HG03097 (cell line): ENCODE measurements around the gene TMEM233.
"Not testable (repeated sequence)": the region's sequence is repeated elsewhere in the genome, so short reads cannot be mapped to it uniquely, and the experiment has no call there.

ENCODE experiments used
- ATAC-seq: cut with Tn5 transposase; IDR thresholded peaks from one replicate; pipeline ENCODE4 v1.9.1; 2021; ENCODE audit not compliant: unreplicated experiment, low FRiP score

TMEM233 gene

DNA sequence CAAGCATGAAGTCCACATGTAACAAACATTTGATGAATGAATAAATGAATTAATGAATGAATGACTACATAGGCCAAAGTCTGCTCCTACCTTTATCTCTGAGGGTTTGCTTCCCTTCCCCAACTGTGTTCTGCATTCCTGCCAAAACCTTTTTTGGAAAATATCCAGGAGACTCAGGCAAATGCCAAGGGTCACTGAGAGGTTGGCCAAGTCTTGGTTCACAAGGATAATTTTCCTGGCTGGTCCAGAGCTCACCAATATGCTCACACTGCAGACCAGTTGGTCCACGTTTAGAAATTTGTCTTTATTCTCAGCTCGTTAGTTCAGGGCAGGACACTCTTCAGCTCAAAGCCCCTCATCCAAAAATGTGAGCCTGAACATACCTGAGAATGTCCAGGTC lies 10.2 kb downstream of the TMEM233 start:
- no peak for ATAC-seq

DNA sequence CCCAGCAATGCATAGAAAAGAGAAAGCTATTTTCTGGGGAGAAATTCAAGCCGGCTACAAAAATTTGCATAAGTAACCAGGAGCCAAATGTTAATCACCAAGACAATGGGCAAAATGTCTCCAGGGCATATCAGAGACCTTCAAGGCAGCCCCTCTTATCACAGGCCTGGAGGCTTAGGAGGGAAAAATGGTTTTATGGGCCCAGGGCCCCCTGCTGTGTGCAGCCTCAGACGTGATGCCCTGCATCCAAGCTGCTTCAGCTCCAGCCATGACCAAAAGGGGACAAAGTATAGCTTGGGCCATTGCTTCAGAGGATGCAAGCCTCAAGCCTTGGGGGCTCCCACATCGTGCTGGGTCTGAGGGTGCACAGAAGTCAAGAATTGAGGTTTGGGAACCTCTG lies 15.8 kb downstream of the TMEM233 start:
- no peak for ATAC-seq

DNA sequence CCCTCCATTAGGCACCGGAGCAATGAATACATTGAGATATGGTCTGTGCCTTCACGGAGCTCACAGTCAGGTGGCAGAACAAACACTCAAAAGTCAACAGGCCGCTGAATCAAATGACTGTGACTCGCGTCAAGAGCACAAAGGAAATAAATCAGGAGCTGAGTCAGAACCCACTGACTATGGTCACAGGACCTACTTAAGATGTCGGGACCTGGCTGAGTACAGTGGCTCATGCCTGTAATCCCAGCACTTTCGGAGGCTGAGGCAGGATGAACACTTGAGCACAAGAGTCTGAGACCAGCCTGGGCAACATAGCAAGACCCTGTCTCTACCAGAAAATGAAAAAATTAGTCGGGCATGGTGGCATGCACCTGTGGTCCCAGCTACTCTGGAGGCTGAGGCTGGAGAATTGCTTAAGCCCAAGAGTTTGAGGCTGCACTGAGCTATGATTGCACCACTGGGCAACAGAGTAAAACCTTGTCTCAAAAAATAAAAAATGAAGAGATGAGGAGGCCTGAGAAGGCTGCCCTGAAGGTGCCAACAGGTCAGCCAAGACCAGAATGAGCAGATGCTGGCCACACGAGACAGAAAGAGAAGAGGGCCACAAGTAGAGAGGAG lies 19.9 kb downstream of the TMEM233 start:
- ATAC-seq = no peak

DNA sequence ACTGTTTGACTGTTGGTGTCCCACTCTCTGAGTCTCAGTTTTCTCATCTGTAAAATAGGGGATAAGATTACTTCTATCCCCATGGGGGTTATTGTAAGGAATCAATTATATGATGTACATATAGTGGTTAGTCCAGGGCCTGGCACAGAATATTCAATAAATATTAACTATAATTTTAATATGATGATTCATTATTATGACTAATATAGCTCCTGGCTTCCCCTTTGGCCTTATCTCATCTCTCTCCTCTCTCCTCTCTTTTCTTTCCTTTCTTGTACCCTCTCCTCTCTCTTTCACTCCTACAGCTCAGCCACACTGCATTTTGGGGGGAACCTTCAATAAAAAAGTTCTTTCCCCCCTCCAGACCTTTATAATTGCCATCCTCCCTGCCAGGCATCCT lies 21.1 kb downstream of the TMEM233 start:
- no peak for ATAC-seq

DNA sequence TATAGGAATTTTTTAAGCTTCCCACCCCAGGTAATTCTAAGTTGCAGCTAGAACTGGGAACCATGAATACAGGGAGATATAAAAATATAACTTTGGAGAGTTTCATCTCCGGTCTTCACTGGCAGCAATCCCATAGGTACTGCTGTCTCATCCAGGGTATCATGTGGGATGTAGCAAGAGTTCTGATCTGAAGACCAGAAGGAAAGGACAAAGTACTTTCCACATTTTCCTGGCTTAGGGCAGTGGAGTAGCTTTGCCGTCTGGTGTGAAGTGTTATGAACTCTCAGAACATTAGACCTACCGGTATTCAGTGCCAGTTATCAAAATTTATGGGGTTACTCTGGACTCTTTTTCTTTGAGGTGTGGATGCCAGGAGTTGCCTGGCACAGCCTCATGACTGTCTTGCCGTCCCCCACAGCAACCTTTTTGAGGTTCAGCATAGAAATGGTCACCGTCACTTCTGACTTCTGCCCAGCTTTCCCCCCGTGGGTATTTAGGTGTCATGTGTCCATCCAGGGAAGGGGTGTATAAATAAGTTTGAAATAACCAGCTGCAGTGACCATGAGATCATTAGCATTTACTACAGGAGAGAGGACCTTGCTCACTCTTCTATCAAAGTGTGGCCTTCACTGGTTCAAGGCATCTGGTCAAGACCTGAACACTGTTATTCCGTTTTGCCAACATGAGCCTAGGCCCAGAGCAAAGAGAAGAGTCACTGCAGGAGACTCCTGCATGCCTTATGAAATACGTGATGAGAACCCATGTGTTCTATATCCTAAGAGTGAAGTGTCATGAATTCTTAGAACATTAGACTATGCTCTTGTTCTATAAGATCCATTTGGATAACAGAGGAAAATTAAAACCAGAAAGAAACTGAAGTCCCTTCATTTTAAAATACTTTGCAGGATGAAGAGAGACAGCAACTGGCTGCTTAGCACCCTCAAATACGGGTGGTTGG lies 22.2 kb downstream of the TMEM233 start:
- ATAC-seq = no peak

DNA sequence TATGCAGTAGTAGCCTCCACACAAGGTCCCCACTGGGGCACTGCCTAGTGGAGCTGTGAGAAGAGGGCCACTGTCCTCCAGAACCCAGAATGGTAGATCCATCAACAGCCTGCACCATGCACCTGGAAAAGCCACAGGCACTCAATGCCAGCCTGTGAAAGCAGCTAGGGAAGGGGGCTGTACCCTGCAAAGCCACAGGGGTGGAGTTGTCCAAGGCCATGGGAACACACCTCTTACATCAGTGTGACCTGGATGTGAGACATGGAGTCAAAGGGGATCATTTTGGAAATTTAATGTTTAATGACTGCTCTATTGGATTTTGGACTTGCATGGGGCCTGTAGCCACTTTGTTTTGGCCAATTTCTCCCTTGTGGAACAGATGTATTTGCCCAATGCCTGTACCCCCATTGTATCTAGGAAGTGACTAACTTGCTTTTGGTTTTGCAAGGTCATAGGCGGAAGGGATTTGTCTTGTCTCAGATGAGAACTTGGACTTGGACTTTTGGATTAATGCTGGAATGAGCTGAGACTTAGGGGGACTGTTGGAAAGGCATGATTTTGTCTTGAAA lies 24.8 kb downstream of the TMEM233 start:
- not testable (repeated sequence) for ATAC-seq

DNA sequence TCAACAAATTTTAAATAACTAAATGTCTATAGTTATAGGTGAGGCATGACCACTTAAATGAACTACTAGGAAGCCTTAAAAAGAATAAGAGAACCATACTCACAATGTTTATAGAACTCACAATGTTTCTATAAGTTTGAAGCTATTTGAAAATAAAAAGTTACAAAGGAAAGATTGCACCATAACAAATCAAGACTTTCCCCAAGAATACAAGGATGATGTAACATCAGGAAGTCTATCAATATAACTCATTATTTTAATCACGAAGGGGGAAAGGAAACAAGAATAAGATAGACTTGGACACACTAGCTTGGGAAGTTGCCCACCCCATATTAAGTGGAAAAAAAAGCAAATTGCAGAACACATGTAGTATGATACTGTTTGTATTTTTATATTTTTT lies 26.9 kb downstream of the TMEM233 start:
- no peak for ATAC-seq

DNA sequence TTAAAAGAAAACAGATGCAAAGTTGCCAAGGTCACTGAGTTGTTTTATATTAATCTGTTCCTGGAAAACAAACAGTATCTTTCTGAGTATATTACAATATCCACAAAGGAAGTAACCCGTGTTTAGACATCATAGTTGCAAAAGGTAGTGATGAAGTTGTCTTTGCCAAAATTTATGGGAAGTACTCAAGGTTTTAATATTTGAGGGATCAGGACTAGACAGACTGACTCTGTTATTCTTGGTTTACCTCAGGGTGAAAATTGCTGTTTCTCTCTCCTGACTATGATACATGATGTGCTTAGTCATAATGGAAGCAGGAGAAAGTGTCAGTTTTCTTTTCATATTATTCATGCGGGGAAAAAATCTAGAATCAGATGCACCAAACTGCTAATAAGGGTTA lies 28.3 kb downstream of the TMEM233 start:
- ATAC-seq = no peak

DNA sequence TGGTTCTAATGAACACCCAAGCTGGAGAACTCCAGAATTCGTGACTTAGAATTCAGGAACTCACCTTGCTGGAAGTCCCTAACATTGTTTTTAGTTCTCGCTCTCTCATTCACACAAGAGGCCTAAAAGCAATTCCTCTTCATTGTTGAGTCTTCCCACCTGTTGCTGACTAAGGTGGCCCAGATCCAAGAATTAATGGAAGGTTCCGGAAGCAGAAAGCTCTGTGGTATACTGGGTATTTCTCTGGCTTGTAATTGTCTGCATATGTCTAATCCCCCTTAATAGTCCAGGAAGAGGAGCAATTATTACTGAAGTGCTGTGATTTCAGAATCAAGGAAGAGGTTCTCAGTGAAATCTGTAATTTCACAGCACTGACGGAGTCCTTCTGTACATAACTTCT lies 31.4 kb downstream of the TMEM233 start:
- no peak for ATAC-seq

DNA sequence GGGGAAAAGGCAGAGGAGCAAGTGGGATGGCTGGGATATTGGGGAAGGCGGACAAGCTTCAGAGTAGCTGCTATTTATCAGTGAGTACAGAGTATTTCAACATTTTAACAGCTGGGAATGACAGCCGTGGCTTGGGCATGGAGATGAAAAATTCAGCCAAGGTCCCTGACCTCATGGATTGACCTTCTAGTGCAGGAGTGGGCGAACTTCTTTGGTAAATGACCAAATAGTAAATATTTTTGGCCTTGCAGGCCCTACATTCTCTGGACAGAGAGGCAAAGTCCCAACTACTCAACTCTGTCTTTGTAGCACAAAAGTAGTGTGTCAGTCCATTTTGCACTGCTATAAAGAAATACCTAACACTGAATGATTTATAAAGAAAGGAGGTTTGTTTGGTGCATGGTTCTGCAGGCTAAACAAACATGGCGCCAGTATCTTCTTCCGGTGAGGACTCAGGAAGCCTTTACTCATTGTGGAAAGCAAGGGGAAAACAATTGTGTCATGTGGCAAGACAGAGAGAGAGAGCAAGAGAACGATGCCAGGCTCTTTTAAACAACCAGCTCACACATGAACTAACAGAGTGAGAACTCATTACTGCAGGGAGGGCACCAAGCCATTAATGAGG lies 33.6 kb downstream of the TMEM233 start:
- no peak for ATAC-seq

DNA sequence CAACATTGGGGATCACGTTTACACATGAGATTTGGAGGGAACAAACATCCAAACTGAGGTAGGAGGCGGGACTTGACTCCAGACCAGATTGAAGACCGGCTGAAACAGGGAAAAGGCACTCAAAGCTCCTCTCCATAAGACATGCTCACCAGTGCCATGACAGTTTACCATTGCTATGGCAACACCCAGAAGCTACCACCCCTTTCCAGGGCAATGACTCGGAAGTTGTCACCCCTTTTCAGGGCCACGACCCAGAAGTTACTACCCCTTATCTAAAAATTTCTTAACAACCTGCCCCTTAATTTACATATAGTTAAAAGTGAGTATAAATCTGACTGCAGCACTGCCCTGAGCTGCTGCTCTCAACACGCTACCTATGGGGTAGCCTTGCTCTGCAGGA lies 34.1 kb downstream of the TMEM233 start:
- no peak for ATAC-seq

DNA sequence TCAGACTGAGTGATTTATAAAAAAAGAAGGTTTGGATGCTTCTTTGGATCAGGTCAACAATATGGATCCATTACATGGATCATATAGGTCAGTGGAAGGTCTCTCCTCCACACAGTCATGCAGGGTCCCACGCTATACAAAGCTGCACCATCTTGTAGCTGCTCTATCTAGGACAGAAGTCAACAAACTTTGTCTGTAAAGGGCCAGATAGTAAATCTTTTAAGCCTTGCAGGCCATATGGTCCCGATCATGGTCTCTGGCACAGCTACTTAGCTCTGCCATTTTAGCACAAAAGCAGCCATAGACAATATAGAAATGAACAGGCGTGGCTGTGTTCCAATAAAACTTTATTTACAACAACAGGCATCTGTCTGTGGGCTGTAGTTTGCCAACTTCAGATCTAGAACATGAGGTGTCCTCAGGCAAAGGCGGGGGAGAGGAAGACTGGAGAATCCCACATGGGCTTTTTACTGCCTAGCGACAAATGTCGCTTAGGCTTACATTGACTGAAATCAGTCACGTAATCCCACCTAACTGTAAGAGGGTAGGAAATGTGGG lies 36.7 kb downstream of the TMEM233 start:
- no peak for ATAC-seq

DNA sequence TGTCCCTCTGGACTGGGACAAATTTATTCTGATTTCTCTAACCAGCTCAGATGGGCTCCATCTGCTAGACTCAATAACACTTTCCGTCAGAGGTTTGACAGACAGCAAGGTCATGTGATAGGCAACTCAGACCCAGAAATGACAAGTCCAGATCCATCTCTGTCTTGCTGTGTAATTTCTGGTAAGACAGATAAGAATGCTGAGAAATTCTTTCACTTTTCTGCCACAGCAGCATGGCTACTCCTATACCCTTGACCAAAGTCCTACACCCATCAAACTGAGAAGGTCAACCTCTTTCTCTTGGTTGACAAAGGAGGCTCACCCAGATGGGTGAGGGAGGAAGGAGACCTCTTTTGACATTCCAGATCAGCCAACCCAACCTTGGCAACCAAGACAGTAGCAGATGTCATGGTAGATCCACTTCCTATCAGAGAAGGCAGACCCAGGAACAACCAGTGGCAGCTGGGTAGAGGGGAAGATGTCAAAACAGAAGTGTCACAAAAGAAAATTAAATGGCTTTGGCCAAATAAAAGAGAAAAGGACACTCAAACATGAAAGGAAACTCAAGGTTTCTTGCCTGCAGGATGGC lies 37.5 kb downstream of the TMEM233 start:
- ATAC-seq = no peak

DNA sequence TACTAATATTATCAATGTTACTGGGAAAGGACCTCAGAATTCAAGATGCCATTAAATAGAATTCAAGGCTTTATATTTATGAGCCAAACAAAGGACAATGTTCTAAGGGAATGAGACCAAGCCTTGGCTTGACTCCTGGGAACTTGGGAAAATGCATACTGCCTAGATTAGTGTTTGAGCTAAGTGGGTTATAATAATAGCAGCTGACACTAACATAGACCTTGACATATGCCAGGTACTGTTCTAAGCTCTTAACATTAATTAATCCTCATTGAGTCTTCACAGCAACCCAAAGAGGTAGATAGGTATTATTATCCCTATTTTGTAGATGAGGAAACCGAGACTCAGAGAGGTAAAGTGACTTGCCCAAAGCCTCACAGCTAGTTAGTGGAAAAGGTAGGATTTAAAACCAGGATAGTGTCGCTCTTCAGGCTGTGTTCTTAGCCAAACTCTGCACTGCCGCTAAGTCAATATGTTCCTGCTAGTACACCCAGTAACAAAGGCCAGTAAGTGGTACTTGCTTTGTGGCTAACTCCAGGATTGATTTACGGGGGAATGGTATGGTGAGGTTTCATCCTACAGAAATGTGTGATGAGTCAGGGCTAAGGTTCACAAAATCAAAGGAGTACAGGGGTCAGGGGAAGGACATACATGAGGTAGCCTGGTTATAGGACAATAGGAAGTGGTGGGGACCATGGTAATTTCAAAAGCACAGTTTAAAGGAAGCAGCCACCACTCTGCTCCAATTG lies 38.5 kb downstream of the TMEM233 start:
- no peak for ATAC-seq

DNA sequence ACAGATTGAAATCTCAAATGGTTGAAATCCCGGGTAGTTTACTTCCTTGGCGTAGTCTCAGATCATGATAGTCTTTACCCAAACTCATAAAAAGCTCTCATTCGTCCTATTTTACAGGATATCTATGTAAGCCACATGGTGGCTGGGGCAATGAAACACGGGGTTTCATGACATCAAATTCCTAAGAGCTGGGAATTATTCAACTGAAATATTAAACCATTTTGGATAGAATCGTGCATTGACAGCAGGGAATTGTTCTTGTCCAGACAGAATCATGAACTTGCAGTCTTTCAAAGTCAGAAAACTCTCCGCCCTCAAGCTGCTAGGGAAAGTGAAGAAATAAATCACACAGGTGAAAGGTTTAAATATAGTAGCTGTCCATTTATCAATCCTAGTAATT lies 41.2 kb downstream of the TMEM233 start:
- ATAC-seq = no peak

DNA sequence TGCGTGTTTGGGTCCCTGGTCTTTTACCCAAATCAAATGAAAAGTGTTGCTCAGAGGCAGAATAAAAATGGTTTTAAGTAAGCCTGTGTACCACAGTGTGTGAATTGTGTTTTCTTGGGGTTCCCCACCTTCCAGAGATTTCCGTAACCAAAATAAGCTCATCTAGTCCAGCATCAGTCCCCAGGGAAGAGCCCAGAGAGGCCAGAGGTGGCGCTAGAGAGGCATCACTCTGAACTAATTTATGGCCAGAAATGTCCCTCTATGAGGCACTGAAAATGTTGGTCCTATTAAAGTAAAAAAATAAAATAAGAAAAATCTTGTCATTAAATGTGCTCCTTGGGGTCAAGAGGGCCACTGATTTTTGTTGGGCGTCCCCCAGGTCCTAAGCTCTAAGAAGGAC lies 49.4 kb downstream of the TMEM233 start:
- no peak for ATAC-seq

DNA sequence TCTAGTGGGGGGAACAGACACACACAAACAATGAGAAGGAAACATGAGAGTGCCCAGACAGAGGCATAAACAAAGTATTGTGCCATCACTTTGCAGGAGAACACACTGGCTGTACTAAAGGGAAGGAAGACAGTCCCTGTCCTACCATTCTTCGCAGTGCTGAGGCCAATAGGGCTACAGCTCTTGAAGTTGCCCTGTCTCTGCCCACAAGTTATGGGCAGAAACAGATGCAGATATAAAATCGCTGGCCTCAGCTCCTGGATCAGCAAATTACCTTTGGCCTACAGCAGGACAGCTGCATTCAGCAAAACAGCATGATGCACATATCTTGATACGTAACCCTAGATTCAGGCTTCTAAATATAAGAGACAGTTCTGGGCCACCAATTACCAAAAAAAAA lies 51.4 kb downstream of the TMEM233 start:
- ATAC-seq = no peak

DNA sequence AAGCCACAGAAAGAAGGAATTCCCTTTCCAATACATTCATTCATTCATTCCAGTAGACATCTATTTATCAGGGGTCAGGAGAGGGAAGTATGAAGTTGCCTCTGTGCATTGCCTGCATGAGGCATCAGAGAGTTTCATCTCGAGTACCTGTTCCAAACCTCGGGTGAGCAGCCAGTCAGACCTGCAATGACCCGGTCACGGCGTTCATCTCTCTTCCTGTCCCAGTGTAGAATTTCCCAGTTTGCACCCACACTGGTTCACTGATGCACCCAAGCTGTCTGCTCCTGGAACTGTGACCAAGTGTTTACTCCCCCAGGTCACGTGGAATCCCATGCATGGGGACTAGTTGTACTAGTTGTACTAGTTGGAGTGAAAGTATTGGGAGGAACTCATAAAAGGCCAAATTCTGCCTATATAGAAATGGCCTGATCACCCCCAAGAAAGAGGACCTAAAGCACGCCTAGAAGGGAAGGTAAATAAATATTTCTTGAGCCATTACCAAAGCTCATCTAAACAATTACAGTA lies 52.0 kb downstream of the TMEM233 start:
- ATAC-seq = no peak

DNA sequence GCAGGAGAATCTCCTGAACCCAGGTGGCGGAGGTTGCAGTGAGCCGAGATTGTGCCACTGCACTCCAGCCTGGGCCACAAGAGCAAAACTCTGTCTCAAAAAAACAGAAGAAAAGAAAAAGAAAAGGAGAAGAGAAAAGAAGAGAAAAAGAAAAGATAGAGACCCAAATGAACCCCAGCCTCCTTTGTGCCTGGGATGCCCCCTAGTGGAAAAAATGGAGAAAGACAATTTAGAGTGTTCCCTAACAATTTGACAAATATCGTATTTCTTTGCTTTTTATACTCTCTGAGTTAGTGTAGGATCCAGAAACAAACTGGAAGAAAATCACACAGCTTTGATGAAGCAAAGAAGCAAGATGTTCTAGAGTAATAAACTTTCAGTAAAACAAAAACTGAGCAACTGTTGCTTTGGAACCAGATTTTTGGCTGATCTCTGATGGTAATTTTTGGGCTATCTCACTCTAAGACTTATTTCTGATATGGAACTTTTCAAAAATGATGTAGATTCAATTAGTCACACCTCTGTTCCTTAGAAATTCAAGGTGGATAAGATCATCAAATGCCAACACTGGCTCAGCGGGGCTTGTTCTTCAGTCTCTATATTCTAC lies 55.7 kb downstream of the TMEM233 start:
- no peak for ATAC-seq
